ENCODE measurements around the gene PRR12. TPM values are rescaled to one million over a fixed set of nuclear protein-coding genes. Genes with fewer than 3 reads are reported as not detected.

Gene PRR12
- total and polyA plus RNA-seq, 4 donors = 0.86 to 3.5 (median 2.8) TPM

- TF ChIP-seq FOXA2 (IDR thresholded peaks at IDR 0.05) (no peak), SP1 (IDR thresholded peaks at IDR 0.05) (no peak)
Observed at GRCh38 chr19:49613374-49613773, 22.4 kb downstream of the PRR12 start (continued).

- H3K4me3 ChIP-seq (ENCODE audit: low read depth in 1 of 3, low read length in 3 of 3) = no peak overlapping the region
- no peak overlapping the region for H3K9ac ChIP-seq (ENCODE audit: low read depth in 1 of 2, low read length in 2 of 2)
- no peaks in the 10 kb centered on the region for H3K4me1 ChIP-seq (ENCODE audit: control insufficient read depth in 4 of 4, insufficient read depth in 4 of 4, low read length in 3 of 4)
- DNase-seq (ENCODE audit: low spot score) = no peak
- 89% methylated on average over 19 of the region's 19 CpGs for WGBS
- peaks cover 5 to 35% (median 14%) of the 10 kb centered on the region in 4 donors for H3K36me3 ChIP-seq (ENCODE audit: control insufficient read depth in 4 of 4, insufficient read depth in 3 of 4, low read depth in 1 of 4, low read length in 3 of 4)
- TF ChIP-seq TAF1 (conservative IDR thresholded peaks at IDR 0.05) = no peak
- TF ChIP-seq ATF3 (IDR thresholded peaks at IDR 0.05) = no peak
- TF ChIP-seq, protein P1, sequence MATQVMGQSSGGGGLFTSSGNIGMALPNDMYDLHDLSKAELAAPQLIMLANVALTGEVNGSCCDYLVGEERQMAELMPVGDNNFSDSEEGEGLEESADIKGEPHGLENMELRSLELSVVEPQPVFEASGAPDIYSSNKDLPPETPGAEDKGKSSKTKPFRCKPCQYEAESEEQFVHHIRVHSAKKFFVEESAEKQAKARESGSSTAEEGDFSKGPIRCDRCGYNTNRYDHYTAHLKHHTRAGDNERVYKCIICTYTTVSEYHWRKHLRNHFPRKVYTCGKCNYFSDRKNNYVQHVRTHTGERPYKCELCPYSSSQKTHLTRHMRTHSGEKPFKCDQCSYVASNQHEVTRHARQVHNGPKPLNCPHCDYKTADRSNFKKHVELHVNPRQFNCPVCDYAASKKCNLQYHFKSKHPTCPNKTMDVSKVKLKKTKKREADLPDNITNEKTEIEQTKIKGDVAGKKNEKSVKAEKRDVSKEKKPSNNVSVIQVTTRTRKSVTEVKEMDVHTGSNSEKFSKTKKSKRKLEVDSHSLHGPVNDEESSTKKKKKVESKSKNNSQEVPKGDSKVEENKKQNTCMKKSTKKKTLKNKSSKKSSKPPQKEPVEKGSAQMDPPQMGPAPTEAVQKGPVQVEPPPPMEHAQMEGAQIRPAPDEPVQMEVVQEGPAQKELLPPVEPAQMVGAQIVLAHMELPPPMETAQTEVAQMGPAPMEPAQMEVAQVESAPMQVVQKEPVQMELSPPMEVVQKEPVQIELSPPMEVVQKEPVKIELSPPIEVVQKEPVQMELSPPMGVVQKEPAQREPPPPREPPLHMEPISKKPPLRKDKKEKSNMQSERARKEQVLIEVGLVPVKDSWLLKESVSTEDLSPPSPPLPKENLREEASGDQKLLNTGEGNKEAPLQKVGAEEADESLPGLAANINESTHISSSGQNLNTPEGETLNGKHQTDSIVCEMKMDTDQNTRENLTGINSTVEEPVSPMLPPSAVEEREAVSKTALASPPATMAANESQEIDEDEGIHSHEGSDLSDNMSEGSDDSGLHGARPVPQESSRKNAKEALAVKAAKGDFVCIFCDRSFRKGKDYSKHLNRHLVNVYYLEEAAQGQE (IDR thresholded peaks at IDR 0.05) = no peak
- TF ChIP-seq YY1 (IDR thresholded peaks at IDR 0.05) = no peak
- no peak for TF ChIP-seq JUND (IDR thresholded peaks at IDR 0.05)
- TF ChIP-seq CTCF (IDR thresholded peaks at IDR 0.05; ENCODE audit: low read depth, low read length, missing input control) = no peak
- no peak for TF ChIP-seq EGR1 (IDR thresholded peaks at IDR 0.05; ENCODE audit: low read depth in 2 of 2)
- TF ChIP-seq FOXA1 (IDR thresholded peaks at IDR 0.05) = no peak
- TF ChIP-seq FOXA2 (IDR thresholded peaks at IDR 0.05) = no peak
- no peak for TF ChIP-seq NR2F2 (IDR thresholded peaks at IDR 0.05)
- TF ChIP-seq, protein P2, sequence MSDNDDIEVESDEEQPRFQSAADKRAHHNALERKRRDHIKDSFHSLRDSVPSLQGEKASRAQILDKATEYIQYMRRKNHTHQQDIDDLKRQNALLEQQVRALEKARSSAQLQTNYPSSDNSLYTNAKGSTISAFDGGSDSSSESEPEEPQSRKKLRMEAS (IDR thresholded peaks at IDR 0.05) = no peak
- H3K27ac ChIP-seq (ENCODE audit: low read depth in 1 of 2, low read length in 2 of 2) = no peak overlapping the region
- H3K9me3 ChIP-seq (ENCODE audit: control insufficient read depth in 4 of 4, low read length in 3 of 4) = no peaks in the 10 kb centered on the region
- H3K27me3 ChIP-seq (ENCODE audit: control insufficient read depth in 4 of 4, insufficient read depth in 4 of 4, low read length in 3 of 4) = no peaks in the 10 kb centered on the region
Observed at GRCh38 chr19:49614096-49614833, 23.3 kb downstream of the PRR12 start.

DNA sequence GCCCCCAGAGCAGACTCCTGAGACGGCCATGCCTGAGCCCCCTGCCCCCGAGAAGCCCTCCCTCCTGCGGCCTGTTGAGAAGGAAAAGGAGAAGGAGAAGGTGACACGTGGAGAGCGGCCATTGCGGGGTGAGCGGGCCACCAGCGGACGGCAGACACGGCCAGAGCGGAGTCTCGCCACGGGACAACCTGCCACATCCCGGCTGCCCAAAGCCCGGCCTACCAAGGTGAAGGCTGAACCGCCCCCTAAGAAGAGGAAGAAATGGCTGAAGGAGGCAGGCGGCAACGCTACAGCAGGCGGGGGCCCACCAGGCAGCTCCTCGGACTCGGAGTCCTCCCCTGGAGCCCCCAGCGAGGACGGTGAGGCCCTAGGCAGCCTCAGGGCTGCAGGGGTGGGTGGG is 24.9 kb downstream of the PRR12 start:
- Histone ChIP-seq H3K4me1 (ENCODE audit: control insufficient read depth in 4 of 4, insufficient read depth in 4 of 4, low read length in 3 of 4) (no peaks in the 10 kb centered on the region), H3K27ac (ENCODE audit: low read depth in 1 of 2, low read length in 2 of 2) (no peak overlapping the region), H3K36me3 (ENCODE audit: control insufficient read depth in 4 of 4, insufficient read depth in 3 of 4, low read depth in 1 of 4, low read length in 3 of 4) (peaks cover 2 to 36% (median 14%) of the 10 kb centered on the region in 4 donors), H3K27me3 (ENCODE audit: control insufficient read depth in 4 of 4, insufficient read depth in 4 of 4, low read length in 3 of 4) (no peaks in the 10 kb centered on the region), H3K9me3 (ENCODE audit: control insufficient read depth in 4 of 4, low read length in 3 of 4) (no peaks in the 10 kb centered on the region), H3K4me3 (ENCODE audit: low read depth in 1 of 3, low read length in 3 of 3) (no peak overlapping the region), H3K9ac (ENCODE audit: low read depth in 1 of 2, low read length in 2 of 2) (no peak overlapping the region)
- no peak for DNase-seq (ENCODE audit: low spot score)
- WGBS = 98% methylated on average over 23 of the region's 23 CpGs
- TF ChIP-seq ZBTB33 (IDR thresholded peaks at IDR 0.05) (no peak), GABPA (IDR thresholded peaks at IDR 0.05 in 1 of 2, conservative IDR thresholded peaks at IDR 0.05 in 1 of 2) (no peak), CTCF (IDR thresholded peaks at IDR 0.05; ENCODE audit: low read depth, low read length, missing input control) (no peak), FOXA2 (IDR thresholded peaks at IDR 0.05) (no peak), HNF4G (IDR thresholded peaks at IDR 0.05) (no peak), SP1 (IDR thresholded peaks at IDR 0.05) (no peak), JUND (IDR thresholded peaks at IDR 0.05) (no peak), EGR1 (IDR thresholded peaks at IDR 0.05; ENCODE audit: low read depth in 2 of 2) (no peak), TAF1 (conservative IDR thresholded peaks at IDR 0.05) (no peak), RXRA (IDR thresholded peaks at IDR 0.05) (no peak), RAD21 (IDR thresholded peaks at IDR 0.05) (no peak), ATF3 (IDR thresholded peaks at IDR 0.05) (no peak)
- TF ChIP-seq, protein P2 (IDR thresholded peaks at IDR 0.05) = no peak

Data from liver (tissue), 9 donors.